Suprapubic skin (tissue), 3 donors: Measurements from ENCODE around the gene AFF1.

Experiments
- CTCF ChIP-seq, 2 donors: fragments of 200-600 bp in 1 of 2; fragments of 450-650 bp in 1 of 2; sonication (generic) in 1 of 2; IDR thresholded peaks; one replicate each; pipeline ENCODE4 v1.5.1; 2016 to 2019; ENCODE audit warnings: antibody characterized with exemption in 2 of 2, mild to moderate bottlenecking in 1 of 2, moderate library complexity in 1 of 2
- EP300 ChIP-seq: sonication (generic); formaldehyde crosslinking; IDR thresholded peaks from one replicate; pipeline ENCODE4 v1.6.1; 2017; ENCODE audit warnings: antibody characterized with exemption

- TF ChIP-seq CTCF (IDR thresholded peaks at IDR 0.05) (no peak), EP300 (no peak)
Observed at GRCh38 chr4:87052615-87053014, 117.8 kb downstream of the AFF1 start.
